Measurements from ENCODE around the gene NCKAP5.

The NCKAP5 gene

GRCh38 chr2:133240491-133241223 lies 327.6 kb downstream of the NCKAP5 start:
- Histone ChIP-seq H3K4me3 (ENCODE audit: low read depth, low read length) (no peak overlapping the region), H3K36me3 (ENCODE audit: control insufficient read depth in 1 of 2, insufficient read depth in 2 of 2, low read length in 2 of 2) (no peaks in the 10 kb centered on the region), H4K8ac (ENCODE audit: low read depth, low read length) (no peak overlapping the region), H2BK5ac (ENCODE audit: low read depth, low read length, poor library complexity) (no peak overlapping the region), H3K27me3 (ENCODE audit: insufficient read depth, low read length) (no peaks in the 10 kb centered on the region), H3K79me1 (ENCODE audit: low read length) (no peaks in the 10 kb centered on the region), H2AFZ (ENCODE audit: insufficient read depth, low read length, poor library complexity) (no peak overlapping the region), H3K79me2 (ENCODE audit: control insufficient read depth, insufficient read depth, low read length, poor library complexity) (no peaks in the 10 kb centered on the region), H4K91ac (ENCODE audit: low read depth, low read length) (no peak overlapping the region), H2AK5ac (ENCODE audit: low read length) (no peak overlapping the region), H3K4ac (ENCODE audit: low read depth, low read length) (no peak overlapping the region), H3K4me2 (ENCODE audit: low read length) (no peak overlapping the region), H3K27ac (ENCODE audit: low read depth, low read length) (no peak overlapping the region), H4K12ac (ENCODE audit: low read depth, low read length) (no peak overlapping the region), H3K4me1 (ENCODE audit: control insufficient read depth in 1 of 2, insufficient read depth in 2 of 2, low read length in 2 of 2) (no peaks in the 10 kb centered on the region), H3K14ac (ENCODE audit: low read length) (no peak overlapping the region), H2BK120ac (ENCODE audit: insufficient read depth, low read length, poor library complexity) (no peak overlapping the region), H3K18ac (ENCODE audit: low read length) (no peak overlapping the region), H3K9me3 (ENCODE audit: insufficient read depth, low read depth, low read length) (no peaks in the 10 kb centered on the region), H2BK12ac (ENCODE audit: low read length) (no peak overlapping the region), H3K23ac (ENCODE audit: low read length) (no peak overlapping the region), H3K9ac (ENCODE audit: low read length) (no peak overlapping the region)
- WGBS (ENCODE audit: extremely low coverage, insufficient coverage, insufficient read length), result no CpG with 5 or more reads among the region's 5 CpGs
- DNase-seq, result no peak

GRCh38 chr2:133235968-133236367 lies 332.3 kb downstream of the NCKAP5 start:
- Histone ChIP-seq H3K4ac (ENCODE audit: low read depth, low read length) (no peak overlapping the region), H3K14ac (ENCODE audit: low read length) (no peak overlapping the region), H3K4me2 (ENCODE audit: low read length) (no peak overlapping the region), H3K79me2 (ENCODE audit: control insufficient read depth, insufficient read depth, low read length, poor library complexity) (no peaks in the 10 kb centered on the region), H4K12ac (ENCODE audit: low read depth, low read length) (no peak overlapping the region), H2AK5ac (ENCODE audit: low read length) (no peak overlapping the region), H4K8ac (ENCODE audit: low read depth, low read length) (no peak overlapping the region), H3K9me3 (ENCODE audit: insufficient read depth, low read depth, low read length) (no peaks in the 10 kb centered on the region), H3K79me1 (ENCODE audit: low read length) (no peaks in the 10 kb centered on the region), H2BK120ac (ENCODE audit: insufficient read depth, low read length, poor library complexity) (no peak overlapping the region), H3K4me3 (ENCODE audit: low read depth, low read length) (no peak overlapping the region), H3K27ac (ENCODE audit: low read depth, low read length) (no peak overlapping the region), H4K91ac (ENCODE audit: low read depth, low read length) (no peak overlapping the region), H3K36me3 (ENCODE audit: control insufficient read depth in 1 of 2, insufficient read depth in 2 of 2, low read length in 2 of 2) (no peaks in the 10 kb centered on the region), H2BK12ac (ENCODE audit: low read length) (no peak overlapping the region), H3K23ac (ENCODE audit: low read length) (no peak overlapping the region), H3K27me3 (ENCODE audit: insufficient read depth, low read length) (no peaks in the 10 kb centered on the region), H3K18ac (ENCODE audit: low read length) (no peak overlapping the region), H3K9ac (ENCODE audit: low read length) (no peak overlapping the region), H2BK5ac (ENCODE audit: low read depth, low read length, poor library complexity) (no peak overlapping the region), H2AFZ (ENCODE audit: insufficient read depth, low read length, poor library complexity) (no peak overlapping the region), H3K4me1 (ENCODE audit: control insufficient read depth in 1 of 2, insufficient read depth in 2 of 2, low read length in 2 of 2) (no peaks in the 10 kb centered on the region)
- WGBS (ENCODE audit: extremely low coverage, insufficient coverage, insufficient read length), result no CpG with 5 or more reads among the region's 1 CpG
- no peak for DNase-seq

GRCh38 chr2:133232556-133232955 lies 335.7 kb downstream of the NCKAP5 start:
- Histone ChIP-seq H3K18ac (ENCODE audit: low read length) (no peak overlapping the region), H3K4me2 (ENCODE audit: low read length) (no peak overlapping the region), H2AFZ (ENCODE audit: insufficient read depth, low read length, poor library complexity) (no peak overlapping the region), H3K27ac (ENCODE audit: low read depth, low read length) (no peak overlapping the region), H2BK12ac (ENCODE audit: low read length) (no peak overlapping the region), H3K79me1 (ENCODE audit: low read length) (no peaks in the 10 kb centered on the region), H4K12ac (ENCODE audit: low read depth, low read length) (no peak overlapping the region), H3K23ac (ENCODE audit: low read length) (no peak overlapping the region), H3K4ac (ENCODE audit: low read depth, low read length) (no peak overlapping the region), H4K91ac (ENCODE audit: low read depth, low read length) (no peak overlapping the region), H2BK120ac (ENCODE audit: insufficient read depth, low read length, poor library complexity) (no peak overlapping the region), H2BK5ac (ENCODE audit: low read depth, low read length, poor library complexity) (no peak overlapping the region), H3K27me3 (ENCODE audit: insufficient read depth, low read length) (no peaks in the 10 kb centered on the region), H3K14ac (ENCODE audit: low read length) (no peak overlapping the region), H3K79me2 (ENCODE audit: control insufficient read depth, insufficient read depth, low read length, poor library complexity) (no peaks in the 10 kb centered on the region), H3K9ac (ENCODE audit: low read length) (no peak overlapping the region), H4K8ac (ENCODE audit: low read depth, low read length) (no peak overlapping the region), H3K36me3 (ENCODE audit: control insufficient read depth in 1 of 2, insufficient read depth in 2 of 2, low read length in 2 of 2) (no peaks in the 10 kb centered on the region), H3K4me1 (ENCODE audit: control insufficient read depth in 1 of 2, insufficient read depth in 2 of 2, low read length in 2 of 2) (no peaks in the 10 kb centered on the region), H3K4me3 (ENCODE audit: low read depth, low read length) (no peak overlapping the region), H2AK5ac (ENCODE audit: low read length) (no peak overlapping the region), H3K9me3 (ENCODE audit: insufficient read depth, low read depth, low read length) (no peaks in the 10 kb centered on the region)
- WGBS (ENCODE audit: extremely low coverage, insufficient coverage, insufficient read length), result no CpG with 5 or more reads among the region's 1 CpG
- no peak for DNase-seq

- no peak overlapping the region for H3K23ac ChIP-seq (ENCODE audit: low read length)
- H3K4me3 ChIP-seq (ENCODE audit: low read depth, low read length), result no peak overlapping the region
- H2AFZ ChIP-seq (ENCODE audit: insufficient read depth, low read length, poor library complexity), result no peak overlapping the region
- no peak overlapping the region for H3K27ac ChIP-seq (ENCODE audit: low read depth, low read length)
- no peak overlapping the region for H2AK5ac ChIP-seq (ENCODE audit: low read length)
- DNase-seq, result no peak
- H2BK5ac ChIP-seq (ENCODE audit: low read depth, low read length, poor library complexity), result no peak overlapping the region
- no peak overlapping the region for H3K4ac ChIP-seq (ENCODE audit: low read depth, low read length)
- no peak overlapping the region for H2BK120ac ChIP-seq (ENCODE audit: insufficient read depth, low read length, poor library complexity)
- no peaks in the 10 kb centered on the region for H3K79me2 ChIP-seq (ENCODE audit: control insufficient read depth, insufficient read depth, low read length, poor library complexity)
- no peaks in the 10 kb centered on the region for H3K9me3 ChIP-seq (ENCODE audit: insufficient read depth, low read depth, low read length)
- H4K12ac ChIP-seq (ENCODE audit: low read depth, low read length), result no peak overlapping the region
- H3K14ac ChIP-seq (ENCODE audit: low read length), result no peak overlapping the region
- H2BK12ac ChIP-seq (ENCODE audit: low read length), result no peak overlapping the region
- no peaks in the 10 kb centered on the region for H3K27me3 ChIP-seq (ENCODE audit: insufficient read depth, low read length)
- no peak overlapping the region for H4K8ac ChIP-seq (ENCODE audit: low read depth, low read length)
- no peaks in the 10 kb centered on the region for H3K4me1 ChIP-seq (ENCODE audit: control insufficient read depth in 1 of 2, insufficient read depth in 2 of 2, low read length in 2 of 2)
- H3K4me2 ChIP-seq (ENCODE audit: low read length), result no peak overlapping the region
- no peak overlapping the region for H3K9ac ChIP-seq (ENCODE audit: low read length)
- no peak overlapping the region for H4K91ac ChIP-seq (ENCODE audit: low read depth, low read length)
- no peaks in the 10 kb centered on the region for H3K36me3 ChIP-seq (ENCODE audit: control insufficient read depth in 1 of 2, insufficient read depth in 2 of 2, low read length in 2 of 2)
- no CpG with 5 or more reads among the region's 1 CpG for WGBS (ENCODE audit: extremely low coverage, insufficient coverage, insufficient read length)
- H3K18ac ChIP-seq (ENCODE audit: low read length), result no peak overlapping the region
- H3K79me1 ChIP-seq (ENCODE audit: low read length), result no peaks in the 10 kb centered on the region
Observed at GRCh38 chr2:133231264-133231663, 337.0 kb downstream of the NCKAP5 start.
